ENCODE measurements around the gene PLA2G6. TPM values are rescaled to one million over a fixed set of nuclear protein-coding genes. Genes with fewer than 3 reads are reported as not detected.

PLA2G6 gene
- polyA plus RNA-seq, 2 of the 4 experiments (the other 2 are of a cell fraction), result 7.4 to 7.6 TPM

DNA sequence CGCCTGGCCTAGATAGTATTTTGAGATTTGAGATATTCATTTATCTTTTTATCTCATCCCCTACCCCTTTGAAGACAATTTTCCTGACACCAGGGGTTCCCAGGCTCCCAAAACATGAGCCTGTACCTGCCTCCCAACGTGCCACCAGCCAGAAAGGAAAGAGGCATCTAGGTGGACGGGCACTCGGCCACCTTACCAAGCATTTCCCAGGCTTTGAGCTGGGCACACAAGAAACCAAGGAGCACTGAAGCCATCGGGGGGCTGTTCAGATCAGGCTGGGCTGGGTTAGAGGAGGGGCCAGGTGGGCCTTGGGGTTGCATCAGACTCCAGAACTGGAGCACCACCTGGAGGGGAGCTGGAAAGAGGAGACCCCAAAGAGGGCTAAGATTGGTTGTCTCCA lies 42.7 kb downstream of the PLA2G6 start:
- no peak overlapping the region for H3K4me3 ChIP-seq
- DNase-seq (ENCODE audit: low read depth in 1 of 2, low spot score in 1 of 2) (no peak), ATAC-seq (no peak), FAIRE-seq (no peak)
- POLR2A ChIA-PET, result no interaction called here
- CTCF ChIA-PET, result interaction anchor here (0.5 to 3.3 kb wide), 3 partner anchors 17 to 91 kb away, joined by 3 to 16 read pairs (median 6); no protein-coding TSS in a partner anchor
- H3K4me1 ChIP-seq, result peaks cover 10% of the 10 kb centered on the region; the same call in 2 of the 3 replicates
- H3K9me3 ChIP-seq, result no peaks in the 10 kb centered on the region
- no peak overlapping the region for H3K4me2 ChIP-seq
- H3K27ac ChIP-seq, result no peak overlapping the region
- TF ChIP-seq EHF (CRISPR knock-in tag; IDR thresholded peaks at IDR 0.05) (no peak), MAFK (IDR thresholded peaks at IDR 0.05; ENCODE audit: partially characterized antibody) (no peak), POLR2A (IDR thresholded peaks at IDR 0.05; ENCODE audit: low read length) (no peak), HOXA7 (CRISPR knock-in tag; IDR thresholded peaks at IDR 0.05) (no peak), TFCP2L1 (CRISPR knock-in tag; IDR thresholded peaks at IDR 0.05) (no peak), HOXB13 (CRISPR knock-in tag; IDR thresholded peaks at IDR 0.05; ENCODE audit: low read depth) (no peak), GATA3 (IDR thresholded peaks at IDR 0.05; ENCODE audit: borderline replicate concordance) (no peak), RARB (CRISPR knock-in tag; IDR thresholded peaks at IDR 0.05) (no peak), RFX5 (IDR thresholded peaks at IDR 0.05) (no peak), KDM5A (IDR thresholded peaks at IDR 0.05) (no peak), KDM1A (IDR thresholded peaks at IDR 0.05; ENCODE audit: low read depth) (no peak), RAD21 (conservative IDR thresholded peaks at IDR 0.05 in 1 of 2, IDR thresholded peaks at IDR 0.05 in 1 of 2) (no peak), ZSCAN20 (CRISPR knock-in tag; IDR thresholded peaks at IDR 0.05) (no peak)
- TF ChIP-seq, protein P1, sequence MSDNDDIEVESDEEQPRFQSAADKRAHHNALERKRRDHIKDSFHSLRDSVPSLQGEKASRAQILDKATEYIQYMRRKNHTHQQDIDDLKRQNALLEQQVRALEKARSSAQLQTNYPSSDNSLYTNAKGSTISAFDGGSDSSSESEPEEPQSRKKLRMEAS (IDR thresholded peaks at IDR 0.05), result no peak
- TF ChIP-seq, protein P2, sequence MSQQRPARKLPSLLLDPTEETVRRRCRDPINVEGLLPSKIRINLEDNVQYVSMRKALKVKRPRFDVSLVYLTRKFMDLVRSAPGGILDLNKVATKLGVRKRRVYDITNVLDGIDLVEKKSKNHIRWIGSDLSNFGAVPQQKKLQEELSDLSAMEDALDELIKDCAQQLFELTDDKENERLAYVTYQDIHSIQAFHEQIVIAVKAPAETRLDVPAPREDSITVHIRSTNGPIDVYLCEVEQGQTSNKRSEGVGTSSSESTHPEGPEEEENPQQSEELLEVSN (IDR thresholded peaks at IDR 0.05; ENCODE audit: borderline replicate concordance, low read depth), result no peak
- WGBS (ENCODE audit: missing lambda C conversion rate), result 76% methylated on average over 5 of the region's 5 CpGs

DNA sequence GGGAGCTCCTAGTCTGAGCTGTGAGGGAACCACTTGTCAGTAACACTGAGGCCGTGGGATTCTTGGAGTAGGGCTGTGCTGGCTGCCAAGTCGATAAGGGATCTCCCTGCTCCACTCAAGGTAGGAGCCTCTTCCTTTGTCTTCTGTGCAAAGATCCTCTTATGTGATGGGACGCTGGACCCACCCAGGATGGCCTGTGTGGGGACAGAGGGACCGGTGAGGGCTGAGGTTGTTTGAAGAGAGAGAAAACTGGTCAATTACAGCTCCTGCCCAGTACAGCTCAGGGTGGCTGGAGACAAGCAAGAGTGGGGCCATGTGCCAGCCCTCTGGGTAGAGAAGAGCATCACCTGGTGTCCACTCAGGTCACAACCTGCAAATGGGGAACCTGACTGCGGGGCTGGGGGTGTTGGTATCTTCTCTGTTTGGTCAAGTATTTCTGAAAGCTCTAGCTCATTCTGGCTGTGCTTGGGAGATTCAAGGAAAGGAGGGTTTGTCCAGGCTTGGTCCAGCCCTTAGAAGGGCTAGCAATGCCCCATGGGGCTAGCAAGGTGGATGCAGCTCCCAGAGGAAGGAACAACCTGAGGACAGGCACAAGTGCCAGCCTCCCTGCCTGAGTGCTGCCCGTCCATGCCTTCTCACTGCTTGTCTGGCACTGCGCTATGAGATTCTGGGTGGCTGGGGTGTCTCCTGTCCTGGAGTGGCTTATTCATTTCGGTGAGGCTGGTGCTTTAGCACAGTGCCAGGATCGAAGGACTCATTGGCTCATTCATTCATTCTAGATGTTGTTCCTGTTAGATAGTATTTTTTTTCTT lies 43.5 kb downstream of the PLA2G6 start:
- no peaks in the 10 kb centered on the region for H3K9me3 ChIP-seq
- WGBS (ENCODE audit: missing lambda C conversion rate), result 83% methylated on average over 6 of the region's 9 CpGs
- no peak for TF ChIP-seq NR3C1 (IDR thresholded peaks at IDR 0.05)
- no peak for TF ChIP-seq KDM5A (IDR thresholded peaks at IDR 0.05)
- TF ChIP-seq HOXB13 (CRISPR knock-in tag; IDR thresholded peaks at IDR 0.05; ENCODE audit: low read depth), result no peak
- TF ChIP-seq, protein P3, sequence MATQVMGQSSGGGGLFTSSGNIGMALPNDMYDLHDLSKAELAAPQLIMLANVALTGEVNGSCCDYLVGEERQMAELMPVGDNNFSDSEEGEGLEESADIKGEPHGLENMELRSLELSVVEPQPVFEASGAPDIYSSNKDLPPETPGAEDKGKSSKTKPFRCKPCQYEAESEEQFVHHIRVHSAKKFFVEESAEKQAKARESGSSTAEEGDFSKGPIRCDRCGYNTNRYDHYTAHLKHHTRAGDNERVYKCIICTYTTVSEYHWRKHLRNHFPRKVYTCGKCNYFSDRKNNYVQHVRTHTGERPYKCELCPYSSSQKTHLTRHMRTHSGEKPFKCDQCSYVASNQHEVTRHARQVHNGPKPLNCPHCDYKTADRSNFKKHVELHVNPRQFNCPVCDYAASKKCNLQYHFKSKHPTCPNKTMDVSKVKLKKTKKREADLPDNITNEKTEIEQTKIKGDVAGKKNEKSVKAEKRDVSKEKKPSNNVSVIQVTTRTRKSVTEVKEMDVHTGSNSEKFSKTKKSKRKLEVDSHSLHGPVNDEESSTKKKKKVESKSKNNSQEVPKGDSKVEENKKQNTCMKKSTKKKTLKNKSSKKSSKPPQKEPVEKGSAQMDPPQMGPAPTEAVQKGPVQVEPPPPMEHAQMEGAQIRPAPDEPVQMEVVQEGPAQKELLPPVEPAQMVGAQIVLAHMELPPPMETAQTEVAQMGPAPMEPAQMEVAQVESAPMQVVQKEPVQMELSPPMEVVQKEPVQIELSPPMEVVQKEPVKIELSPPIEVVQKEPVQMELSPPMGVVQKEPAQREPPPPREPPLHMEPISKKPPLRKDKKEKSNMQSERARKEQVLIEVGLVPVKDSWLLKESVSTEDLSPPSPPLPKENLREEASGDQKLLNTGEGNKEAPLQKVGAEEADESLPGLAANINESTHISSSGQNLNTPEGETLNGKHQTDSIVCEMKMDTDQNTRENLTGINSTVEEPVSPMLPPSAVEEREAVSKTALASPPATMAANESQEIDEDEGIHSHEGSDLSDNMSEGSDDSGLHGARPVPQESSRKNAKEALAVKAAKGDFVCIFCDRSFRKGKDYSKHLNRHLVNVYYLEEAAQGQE (IDR thresholded peaks at IDR 0.05), result no peak
- TF ChIP-seq CEBPB (IDR thresholded peaks at IDR 0.05), result no peak
- TF ChIP-seq RAD21 (conservative IDR thresholded peaks at IDR 0.05 in 1 of 2, IDR thresholded peaks at IDR 0.05 in 1 of 2), result no peak
- TF ChIP-seq, protein P4, sequence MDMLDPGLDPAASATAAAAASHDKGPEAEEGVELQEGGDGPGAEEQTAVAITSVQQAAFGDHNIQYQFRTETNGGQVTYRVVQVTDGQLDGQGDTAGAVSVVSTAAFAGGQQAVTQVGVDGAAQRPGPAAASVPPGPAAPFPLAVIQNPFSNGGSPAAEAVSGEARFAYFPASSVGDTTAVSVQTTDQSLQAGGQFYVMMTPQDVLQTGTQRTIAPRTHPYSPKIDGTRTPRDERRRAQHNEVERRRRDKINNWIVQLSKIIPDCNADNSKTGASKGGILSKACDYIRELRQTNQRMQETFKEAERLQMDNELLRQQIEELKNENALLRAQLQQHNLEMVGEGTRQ (IDR thresholded peaks at IDR 0.05), result no peak
- TF ChIP-seq FOSL2 (IDR thresholded peaks at IDR 0.05), result no peak
- no peak for TF ChIP-seq FOSL2 (CRISPR knock-in tag; IDR thresholded peaks at IDR 0.05)
- no peak overlapping the region for H3K4me2 ChIP-seq
- POLR2A ChIA-PET, result interaction anchor here (0.6 to 1.5 kb wide), 2 partner anchors 44 to 54 kb away, joined by 3 to 4 read pairs; partner anchors contain the start of genes PLA2G6 and SLC16A8
- H3K4me1 ChIP-seq, result peaks cover 10% of the 10 kb centered on the region; the same call in 2 of the 3 replicates
- no peak overlapping the region for H3K4me3 ChIP-seq
- FAIRE-seq, result no peak
- CTCF ChIA-PET, result interaction anchor here (1.1 to 3.3 kb wide), 4 partner anchors 9 to 26 kb away, joined by 3 to 16 read pairs (median 4); no protein-coding TSS in a partner anchor
- ATAC-seq, result no peak
- no peak overlapping the region for H3K27ac ChIP-seq
- DNase-seq (ENCODE audit: low read depth in 1 of 2, low spot score in 1 of 2), result no peak
